GM12878 (cell line): ENCODE results near the gene EIF2A. TPM values are rescaled to one million over a fixed set of nuclear protein-coding genes. Genes with fewer than 3 reads are reported as not detected.

Source experiments
- ATAC-seq: fragments of 200-7000 bp; cut with Tn5 transposase; 3 replicates; pipeline ENCODE4 v1.9.1; 2020; ENCODE audit warnings: mild to moderate bottlenecking, moderate library complexity
- BruUV-seq: library from RNA; stranded (reverse); fragments of 400-500 nt; replicated peaks from 2 replicates; lab custom pipeline; 2021; lab: Mats Ljungman, UMichigan
- CTCF ChIA-PET: fragments of 300-600 bp; sonication (Branson Sonifier 250); formaldehyde crosslinking; extraction: SDS; loops from one replicate; lab custom pipeline; 2021; ENCODE audit warnings: inconsistent platforms; lab: Yijun Ruan, JAX
- POLR2A ChIA-PET: fragments of 350-600 bp; formaldehyde crosslinking; extraction: SDS; loops from one replicate; lab custom pipeline; 2021; ENCODE audit warnings: inconsistent platforms; lab: Charles Lee
- RAD21 ChIA-PET: fragments of 300-600 bp; sonication (Branson Sonifier 250); formaldehyde crosslinking; loops from one replicate; lab custom pipeline; 2023; ENCODE audit warnings: antibody characterized with exemption; ENCODE audit not compliant: unreplicated experiment; lab: Charles Lee
- SMC1A ChIA-PET: fragments of 300-600 bp; sonication (Branson Sonifier 250); formaldehyde crosslinking; loops from one replicate; lab custom pipeline; 2023; ENCODE audit not compliant: unreplicated experiment, uncharacterized antibody; lab: Charles Lee
- DNase-seq: peaks from one replicate; pipeline ENCODE4 v3.0.0-alpha.2; 2011; ENCODE audit warnings: low read depth, low spot score
- FAIRE-seq: peaks from 3 replicates; lab custom pipeline; 2011; peaks lifted over from hg19 to GRCh38; lab: Jason Lieb, UNC
- H2AFZ ChIP-seq: 2 replicates; pipeline ENCODE4 v1.6.0; 2011; ENCODE audit warnings: low read depth, low read length, control low read depth; ENCODE audit not compliant: control insufficient read depth
- H3K27ac ChIP-seq: 2 replicates; pipeline ENCODE4 v1.5.1; 2011; ENCODE audit warnings: control low read depth; ENCODE audit not compliant: control insufficient read depth, insufficient read depth
- H3K27me3 ChIP-seq, 2 experiments: replicated peaks in 1 of 2; 2 replicates each; pipeline versions ENCODE4 v1.6.0 to v1.6.1; 2011; ENCODE audit warnings: low read length in 1 of 2; ENCODE audit not compliant: control insufficient read depth in 2 of 2, insufficient read depth in 2 of 2
- H3K36me3 ChIP-seq, 2 experiments: 2 replicates each; pipeline ENCODE4 v1.5.1; 2011; ENCODE audit warnings: low read length in 1 of 2; ENCODE audit not compliant: control insufficient read depth in 2 of 2, insufficient read depth in 2 of 2
- H3K4me1 ChIP-seq: 2 replicates; pipeline ENCODE4 v1.6.1; 2011; ENCODE audit warnings: mild to moderate bottlenecking, low read length, moderate library complexity, mixed read lengths; ENCODE audit not compliant: control insufficient read depth, insufficient read depth
- H3K4me2 ChIP-seq: 2 replicates; pipeline ENCODE4 v1.6.0; 2011; ENCODE audit warnings: control low read depth; ENCODE audit not compliant: control insufficient read depth, insufficient read depth
- H3K4me3 ChIP-seq: fragments of 200-600 bp; sonication (generic); 2 replicates; pipeline ENCODE4 v1.5.1; 2016
- H3K79me2 ChIP-seq: 2 replicates; pipeline ENCODE4 v1.6.0; 2011; ENCODE audit warnings: low read length; ENCODE audit not compliant: control insufficient read depth, insufficient read depth
- H3K9ac ChIP-seq: 2 replicates; pipeline ENCODE4 v1.8.0; 2011; ENCODE audit warnings: low read length, control low read depth, mixed read lengths; ENCODE audit not compliant: control insufficient read depth, insufficient read depth
- H3K9me3 ChIP-seq: replicated peaks from 3 replicates; pipeline ENCODE4 v1.5.1; 2011; ENCODE audit warnings: mild to moderate bottlenecking, low read length; ENCODE audit not compliant: control insufficient read depth, insufficient read depth
- H4K20me1 ChIP-seq: 2 replicates; pipeline ENCODE4 v1.6.0; 2011; ENCODE audit not compliant: control insufficient read depth, insufficient read depth
- FOXM1 ChIP-seq: IDR thresholded peaks from 2 replicates; pipeline ENCODE4 v1.6.1; 2012; ENCODE audit warnings: low read depth, mild to moderate bottlenecking, inconsistent platforms, low read length, moderate library complexity
- MXI1 ChIP-seq: fragments of 150-350 bp; IDR thresholded peaks from 2 replicates; pipeline ENCODE4 v1.6.1; 2011; ENCODE audit warnings: low read depth, mild to moderate bottlenecking, inconsistent platforms, low read length, improper control_type of control experiment
- NFYB ChIP-seq: IDR thresholded peaks from 2 replicates; pipeline ENCODE4 v1.6.1; 2011; ENCODE audit warnings: low read depth, mild to moderate bottlenecking, low read length, improper control_type of control experiment, moderate library complexity; ENCODE audit not compliant: insufficient read depth
- POLR2AphosphoS2 ChIP-seq: IDR thresholded peaks from 2 replicates; pipeline ENCODE4 v1.6.1; 2011; ENCODE audit warnings: low read depth, mild to moderate bottlenecking, low read length, improper control_type of control experiment, moderate library complexity
- STAT1 ChIP-seq: fragments of 450-650 bp; conservative IDR thresholded peaks from 2 replicates; pipeline ENCODE4 v1.6.1; 2014; ENCODE audit warnings: antibody characterized with exemption, mild to moderate bottlenecking
- ZBTB4 ChIP-seq: fragments of 450-650 bp; formaldehyde crosslinking; IDR thresholded peaks from 2 replicates; pipeline ENCODE4 v1.4.0; 2022; ENCODE audit warnings: mild to moderate bottlenecking, moderate library complexity
- ZNF217 ChIP-seq: fragments of 450-650 bp; IDR thresholded peaks from 2 replicates; pipeline ENCODE4 v1.6.1; 2017; ENCODE audit warnings: antibody characterized with exemption, mild to moderate bottlenecking
- WGBS: methylation state at CpG from one replicate; pipeline ENCODE4 v1.1.6; 2016; ENCODE audit warnings: low lambda C conversion rate; ENCODE audit not compliant: insufficient replicate concordance, insufficient coverage; ENCODE audit errors: missing lambda C conversion rate; 5-methylcytosine and 5-hydroxymethylcytosine counted together
- in situ Hi-C: fragments of 300-500 bp; cut with MboI; formaldehyde crosslinking; loops from 9 replicates; pipeline ENCODE4 v1.14.3; 2018; ENCODE audit warnings: mixed read lengths
- intact Hi-C: fragments of 100-400 bp; cut with micrococcal nuclease; formaldehyde crosslinking; loops from one replicate; pipeline ENCODE4 v1.14.2; 2022; ENCODE audit not compliant: unreplicated experiment
- polyA plus RNA-seq, 11 experiments: library from polyadenylated mRNA; depleted of rRNA in 4 of 11; unstranded in 6 of 11; stranded (reverse) in 5 of 11; fragments of >200 nt; fragmentation: Nextera tagmentation in 4 of 11; fragmentation: Illumina TruSeq in 1 of 11; extraction: Ambion mirVana in 4 of 11; extraction: Trizol in 1 of 11; gene quantifications; 1 replicate in 1 of 11; 2 replicates in 10 of 11; pipeline versions ENCODE4 v1.2.1 to v1.2.3, GENCODE V29; 2011 to 2016; ENCODE audit warnings: inconsistent platforms in 2 of 11, missing spikeins in 2 of 11, low read depth in 1 of 11
- total RNA-seq, 4 experiments: library from RNA; depleted of rRNA in 3 of 4; stranded (reverse); fragments of >200 nt in 3 of 4; fragmentation: Illumina TruSeq in 1 of 4; extraction: Trizol in 1 of 4; gene quantifications; 2 replicates each; pipeline versions ENCODE4 v1.2.1 to v1.2.3, GENCODE V29; 2013 to 2021

EIF2A gene
- total and polyA plus RNA-seq, 10 of the 15 experiments (the other 5 are each of a cell fraction or from before 2014, with no cell fraction given) = 85.4 to 211 (median 136) TPM

DNA sequence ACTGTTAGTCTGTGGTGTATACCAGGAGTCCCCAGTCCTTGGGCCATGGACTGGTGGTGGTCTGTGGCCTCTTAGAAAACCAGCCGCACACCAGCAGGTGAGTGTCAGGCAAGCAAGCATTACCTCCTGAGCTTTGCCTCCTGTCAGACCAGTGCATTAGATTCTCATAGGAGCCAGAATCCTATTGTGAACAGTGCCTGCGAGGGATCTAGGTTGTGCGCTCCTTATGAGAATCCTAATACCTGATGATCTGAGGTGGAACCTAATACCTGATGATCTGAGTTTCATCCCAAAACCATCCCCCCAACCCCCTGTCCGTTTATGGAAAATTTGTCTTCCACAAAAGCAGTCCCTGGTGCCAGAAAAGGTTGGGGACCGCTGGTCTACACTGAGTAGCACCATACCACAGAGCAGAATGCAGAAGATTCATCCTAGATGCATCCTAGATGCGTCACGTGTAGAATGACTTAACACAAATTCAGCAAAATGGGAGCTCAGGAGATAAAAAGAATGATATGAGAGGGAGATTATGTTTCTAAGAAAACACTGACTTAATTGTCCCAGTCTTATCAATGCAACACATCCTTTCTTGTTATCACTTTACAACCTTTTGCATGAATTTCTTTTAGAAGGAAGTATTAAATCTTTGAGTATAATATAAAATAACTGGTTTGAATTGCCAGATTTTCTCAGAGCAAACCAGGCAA lies 85.1 kb downstream of the EIF2A start:
- peaks cover 3 to 14% of the 10 kb centered on the region in 2 experiments for H3K36me3 ChIP-seq
- H3K4me1 ChIP-seq = peaks cover 5% of the 10 kb centered on the region
- no peak for DNase-seq
- FAIRE-seq = no peak
- H3K27ac ChIP-seq = no peak overlapping the region
- H2AFZ ChIP-seq = no peak overlapping the region
- no peak overlapping the region for H3K4me3 ChIP-seq
- no peak overlapping the region for H3K9ac ChIP-seq
- 97% methylated on average over 7 of the region's 7 CpGs for WGBS
- CTCF ChIA-PET = interaction anchor here (1.0 kb wide), 1 partner anchor 25 kb away, joined by 3 read pairs; no protein-coding TSS in a partner anchor
- no TSS peak for BruUV-seq
- intact Hi-C loops = no loop called here
- no peaks in the 10 kb centered on the region for H4K20me1 ChIP-seq
- SMC1A ChIA-PET = interaction anchor here (1.2 to 1.3 kb wide), 2 partner anchors 12 to 26 kb away, joined by 3 read pairs; no protein-coding TSS in a partner anchor
- no peaks in the 10 kb centered on the region for H3K9me3 ChIP-seq
- no peak for ATAC-seq
- H3K4me2 ChIP-seq = no peak overlapping the region
- no peak for TF ChIP-seq FOXM1
- 0 out of 2 replicates have a peak, but pooled peaks have one; percentile 38 for TF ChIP-seq POLR2AphosphoS2
- no peaks in the 10 kb centered on the region for H3K27me3 ChIP-seq
- RAD21 ChIA-PET = no interaction called here
- in situ Hi-C loops = no loop called here
- no peaks in the 10 kb centered on the region for H3K79me2 ChIP-seq
- POLR2A ChIA-PET = no interaction called here

- Histone ChIP-seq H3K4me3 (no peak overlapping the region), H3K4me1 (peaks cover 5% of the 10 kb centered on the region), H3K27me3 (no peaks in the 10 kb centered on the region), H2AFZ (no peak overlapping the region; the same call in 1 of the 2 replicates), H3K4me2 (no peak overlapping the region), H4K20me1 (no peaks in the 10 kb centered on the region), H3K27ac (0 out of 2 replicates have a peak overlapping the region, but pooled peaks have one; percentile 33), H3K79me2 (no peaks in the 10 kb centered on the region), H3K9me3 (no peaks in the 10 kb centered on the region), H3K9ac (no peak overlapping the region), H3K36me3 (peaks cover 1 to 9% of the 10 kb centered on the region in 2 experiments)
- DNase-seq (no peak), FAIRE-seq (no peak), ATAC-seq (peak; percentile 53)
- RAD21 ChIA-PET = interaction anchor here (0.7 to 2.0 kb wide), 9 partner anchors 21 to 107 kb away, joined by 3 to 8 read pairs (median 3); partner anchors contain the start of genes EIF2A, ERICH6 and SERP1
- WGBS = 65% methylated on average over 6 of the region's 6 CpGs
- SMC1A ChIA-PET = interaction anchor here (0.7 to 2.0 kb wide), 14 partner anchors 9 to 129 kb away, joined by 3 to 9 read pairs (median 4); no protein-coding TSS in a partner anchor
- CTCF ChIA-PET = interaction anchor here (0.6 to 1.3 kb wide), 2 partner anchors 45 to 528 kb away, joined by 5 read pairs; no protein-coding TSS in a partner anchor
- no TSS peak for BruUV-seq
- POLR2A ChIA-PET = interaction anchor here (0.7 to 1.2 kb wide), 4 partner anchors 29 to 345 kb away, joined by 3 to 5 read pairs (median 3); partner anchors contain the start of gene SELENOT
- TF ChIP-seq STAT1 (no peak), ZNF217 (no peak), MXI1 (no peak), ZBTB4 (CRISPR knock-in tag) (no peak), NFYB (no peak)
- intact Hi-C loops (no loop called here), in situ Hi-C loops (no loop called here)
Observed at GRCh38 chr3:150635076-150635475, 88.5 kb downstream of the EIF2A start.
